Stromal cell of bone marrow (primary cell): ENCODE data around the gene TAF1C.
"Not testable (repeated sequence)": the region's sequence is repeated elsewhere in the genome, so short reads cannot be mapped to it uniquely, and the experiment has no call there.

Source experiments
- DNase-seq: peaks from one replicate; pipeline ENCODE4 v3.0.0-alpha.2; 2012; ENCODE audit warnings: low read depth

TAF1C gene, protein sequence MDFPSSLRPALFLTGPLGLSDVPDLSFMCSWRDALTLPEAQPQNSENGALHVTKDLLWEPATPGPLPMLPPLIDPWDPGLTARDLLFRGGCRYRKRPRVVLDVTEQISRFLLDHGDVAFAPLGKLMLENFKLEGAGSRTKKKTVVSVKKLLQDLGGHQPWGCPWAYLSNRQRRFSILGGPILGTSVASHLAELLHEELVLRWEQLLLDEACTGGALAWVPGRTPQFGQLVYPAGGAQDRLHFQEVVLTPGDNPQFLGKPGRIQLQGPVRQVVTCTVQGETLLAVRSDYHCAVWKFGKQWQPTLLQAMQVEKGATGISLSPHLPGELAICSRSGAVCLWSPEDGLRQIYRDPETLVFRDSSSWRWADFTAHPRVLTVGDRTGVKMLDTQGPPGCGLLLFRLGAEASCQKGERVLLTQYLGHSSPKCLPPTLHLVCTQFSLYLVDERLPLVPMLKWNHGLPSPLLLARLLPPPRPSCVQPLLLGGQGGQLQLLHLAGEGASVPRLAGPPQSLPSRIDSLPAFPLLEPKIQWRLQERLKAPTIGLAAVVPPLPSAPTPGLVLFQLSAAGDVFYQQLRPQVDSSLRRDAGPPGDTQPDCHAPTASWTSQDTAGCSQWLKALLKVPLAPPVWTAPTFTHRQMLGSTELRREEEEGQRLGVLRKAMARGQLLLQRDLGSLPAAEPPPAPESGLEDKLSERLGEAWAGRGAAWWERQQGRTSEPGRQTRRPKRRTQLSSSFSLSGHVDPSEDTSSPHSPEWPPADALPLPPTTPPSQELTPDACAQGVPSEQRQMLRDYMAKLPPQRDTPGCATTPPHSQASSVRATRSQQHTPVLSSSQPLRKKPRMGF

DNA sequence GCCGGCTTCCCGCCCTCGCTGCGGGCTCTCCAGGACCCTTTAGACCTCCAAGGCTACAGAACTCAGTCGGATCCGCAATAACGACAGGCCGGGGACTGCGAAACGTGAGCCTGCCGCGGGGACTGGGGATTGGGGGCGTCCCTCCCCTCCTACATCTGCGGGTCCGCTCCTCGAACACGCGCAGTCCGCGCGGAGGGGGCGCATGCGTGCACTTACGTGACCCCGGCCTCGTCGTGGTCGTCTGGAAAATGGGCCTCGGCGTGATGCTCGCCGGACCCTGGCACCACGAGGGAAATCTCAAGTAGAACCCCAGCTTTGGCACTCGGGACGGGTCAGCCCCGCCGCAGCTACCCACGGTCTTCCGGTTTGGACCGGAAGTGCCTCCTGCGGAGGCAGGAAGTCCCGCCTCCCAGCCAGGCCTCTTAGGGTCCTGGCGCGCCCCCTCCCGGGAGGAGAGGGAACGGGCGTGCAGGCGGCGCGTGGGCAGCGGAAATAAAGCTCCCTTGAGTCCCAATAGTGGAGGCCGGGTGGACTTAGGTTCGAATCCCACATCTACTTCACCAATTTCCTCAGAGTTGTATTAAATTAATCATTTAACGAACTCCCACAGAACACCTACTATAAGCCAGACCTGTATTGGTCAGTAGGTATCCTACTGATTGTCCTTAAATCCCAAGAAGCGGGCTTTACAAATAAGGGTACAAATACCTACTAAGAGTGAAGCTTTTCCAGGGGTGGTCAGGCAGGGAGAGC is at the start of gene TAF1C:
TSS of gene TAF1C (minus strand) at position 373 of the 753 bp plus-strand sequence. CDS start 2,069 bp downstream, outside the sequence.
- peak; percentile 88 for DNase-seq

DNA sequence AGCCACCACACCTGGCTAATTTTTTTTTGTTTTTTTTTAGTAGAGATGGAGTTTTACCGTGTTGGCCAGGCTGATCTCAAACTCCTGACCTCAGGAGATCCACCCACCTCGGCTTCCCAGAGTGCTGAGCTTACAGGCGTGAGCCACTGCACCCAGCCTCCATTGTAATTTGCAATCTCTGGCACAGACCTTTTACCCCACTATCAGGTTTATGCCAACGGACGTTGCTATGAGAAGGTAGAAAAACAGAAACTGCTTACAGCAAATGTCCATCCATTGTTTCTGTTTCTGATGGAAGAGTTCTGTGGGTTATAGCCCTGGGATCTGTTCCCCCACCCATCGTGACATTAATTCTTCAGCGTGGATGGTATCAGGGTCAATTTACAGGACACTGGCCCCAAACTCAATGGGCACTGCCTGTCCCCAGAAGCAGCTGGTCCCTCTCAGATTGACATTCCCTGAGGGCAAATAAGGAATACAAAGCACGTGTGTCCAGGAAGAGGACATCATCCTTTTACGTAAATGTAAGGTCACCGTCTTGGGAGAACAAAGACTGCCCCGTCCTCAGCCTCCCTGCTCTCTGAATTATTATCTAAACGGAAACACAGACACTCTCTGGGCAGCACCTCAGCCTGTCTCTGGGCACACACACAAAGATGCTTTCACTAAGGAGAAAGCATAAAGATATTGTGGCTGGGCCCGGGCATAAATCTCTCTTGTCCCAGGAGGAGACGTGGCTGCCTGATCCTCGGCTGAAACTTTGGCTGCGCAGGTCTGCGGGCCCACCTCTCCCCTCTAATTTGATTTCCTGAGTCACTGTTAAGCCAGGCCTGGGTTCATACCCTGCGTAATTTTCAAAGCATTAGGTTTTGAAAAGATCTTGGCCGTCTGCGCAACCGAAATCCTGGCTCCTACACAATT is 47.7 kb upstream of the TAF1C start:
- DNase-seq, result no peak

DNA sequence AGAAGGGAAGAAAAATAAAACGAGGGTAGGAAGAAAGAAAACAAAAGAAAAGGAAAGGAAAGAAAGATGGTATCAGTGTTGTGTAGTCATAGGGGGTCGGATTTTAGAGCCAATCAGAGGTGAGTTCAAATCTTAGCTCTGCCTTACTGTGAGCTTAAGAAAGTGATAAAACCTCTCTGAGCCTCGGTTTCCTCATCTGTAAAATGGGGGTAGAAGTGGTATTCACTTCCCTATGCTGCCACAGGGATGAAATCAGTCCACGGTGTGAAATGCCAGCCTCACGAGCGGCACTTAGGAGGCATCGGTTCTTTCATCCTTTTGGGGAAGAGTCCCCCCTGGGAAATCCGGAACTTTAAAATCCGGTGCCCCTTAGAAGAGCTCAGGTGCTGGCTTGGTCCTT is 46.9 kb upstream of the TAF1C start:
- DNase-seq, result no peak

DNA sequence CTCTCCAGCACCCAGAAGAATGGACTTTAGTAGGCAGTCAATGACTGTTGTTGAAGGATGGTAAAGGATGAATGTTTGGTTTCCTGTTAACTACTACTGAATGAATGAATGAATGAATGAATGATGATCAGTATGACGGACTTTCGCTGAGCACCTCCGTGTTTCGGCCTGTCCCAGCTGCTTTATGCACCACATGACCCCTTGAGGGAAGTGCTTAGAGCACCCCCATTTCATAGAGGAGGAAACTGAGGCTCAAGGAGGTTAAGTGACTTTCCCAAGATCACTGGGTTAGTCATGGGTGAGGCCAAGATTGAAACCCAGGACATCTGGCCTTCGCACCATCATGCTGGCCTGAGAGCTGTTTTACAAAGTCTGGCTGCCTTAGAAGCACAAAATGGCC is 46.1 kb upstream of the TAF1C start:
- no peak for DNase-seq

DNA sequence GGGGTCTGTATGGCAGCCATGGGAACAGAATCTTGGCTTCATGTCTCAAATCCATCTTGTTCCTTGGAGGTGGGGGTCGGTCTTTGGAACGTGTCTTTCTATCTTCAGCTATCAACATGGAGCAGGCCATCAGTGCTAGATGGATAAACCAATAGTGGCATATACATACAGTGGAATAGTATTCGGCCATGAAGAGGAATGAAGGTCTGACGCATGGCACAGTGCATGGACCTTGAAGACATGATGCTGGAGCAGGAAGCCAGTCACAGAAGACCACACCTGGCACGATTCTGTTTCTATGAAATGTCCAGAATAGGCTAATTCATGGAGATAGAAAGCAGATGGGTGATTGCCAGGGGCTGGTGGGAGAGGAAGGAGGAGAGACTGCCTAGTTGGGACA is 45.2 kb upstream of the TAF1C start:
- DNase-seq, result no peak

DNA sequence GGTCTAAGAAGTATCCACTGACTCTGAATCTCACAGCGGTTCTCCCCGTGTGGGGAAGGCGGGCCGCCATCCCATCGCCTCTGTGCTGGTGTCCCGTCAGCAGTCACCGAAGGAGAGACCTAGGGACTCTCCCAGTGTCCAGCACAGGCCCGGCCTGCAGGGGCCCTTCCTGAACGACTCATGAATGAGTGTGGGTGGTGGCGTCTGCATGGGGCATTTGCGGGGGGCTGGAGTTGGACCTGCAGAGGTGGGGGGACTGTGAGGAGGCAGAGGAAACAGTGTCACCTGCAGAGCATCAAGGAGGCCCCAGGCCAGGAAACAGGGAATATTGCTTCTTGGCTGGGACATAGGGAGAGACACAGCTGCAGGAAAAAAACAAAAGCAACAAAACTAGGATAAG is 42.6 kb upstream of the TAF1C start:
- no peak for DNase-seq

DNA sequence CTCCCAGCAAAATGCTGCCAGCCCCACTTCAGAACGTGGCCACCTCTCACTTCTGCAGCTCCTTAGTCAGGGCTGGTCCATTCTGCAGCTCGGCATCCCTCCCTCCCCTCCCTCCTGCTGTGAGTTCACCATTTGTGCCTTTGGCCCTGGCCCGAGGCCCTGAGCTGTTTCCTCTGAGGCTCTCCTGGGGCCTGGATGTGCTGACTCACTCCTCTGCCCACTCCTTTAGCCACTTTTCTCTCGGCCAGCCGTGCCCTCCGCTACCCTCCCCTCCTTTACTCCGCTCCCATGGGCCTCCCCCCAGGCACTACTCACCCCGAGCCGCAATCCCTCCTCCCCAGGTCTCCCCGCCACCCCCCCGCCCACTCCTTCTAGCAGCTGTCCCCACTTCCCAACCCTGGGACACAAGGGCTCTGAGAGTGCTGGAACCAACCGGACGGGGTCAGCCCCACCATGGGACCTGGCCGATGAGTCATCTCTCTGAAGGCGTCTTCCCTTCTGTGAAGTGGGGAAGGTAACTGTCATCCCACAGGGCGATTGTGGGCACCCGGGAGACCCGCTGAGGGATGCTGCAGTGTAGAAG is 41.5 kb upstream of the TAF1C start:
- DNase-seq, result peak; percentile 92

DNA sequence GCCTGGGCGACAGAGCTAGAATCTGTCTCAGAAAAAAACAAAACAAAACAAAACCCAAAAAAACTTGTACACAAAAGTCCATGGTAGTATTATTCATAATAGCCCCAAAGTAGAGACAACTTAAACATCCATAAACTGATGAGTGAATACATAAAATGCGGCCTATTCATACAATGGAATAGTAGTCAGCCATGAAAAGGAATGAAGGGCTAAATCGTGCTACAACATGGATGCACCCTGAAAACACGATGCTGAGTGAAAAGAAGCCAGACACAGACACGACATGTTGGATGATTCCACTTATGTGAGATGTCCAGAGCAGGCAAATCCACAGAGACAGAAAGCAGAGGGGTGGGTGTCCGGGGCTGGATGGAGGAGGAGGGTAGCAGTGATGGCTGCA is 40.7 kb upstream of the TAF1C start:
- DNase-seq, result no peak

DNA sequence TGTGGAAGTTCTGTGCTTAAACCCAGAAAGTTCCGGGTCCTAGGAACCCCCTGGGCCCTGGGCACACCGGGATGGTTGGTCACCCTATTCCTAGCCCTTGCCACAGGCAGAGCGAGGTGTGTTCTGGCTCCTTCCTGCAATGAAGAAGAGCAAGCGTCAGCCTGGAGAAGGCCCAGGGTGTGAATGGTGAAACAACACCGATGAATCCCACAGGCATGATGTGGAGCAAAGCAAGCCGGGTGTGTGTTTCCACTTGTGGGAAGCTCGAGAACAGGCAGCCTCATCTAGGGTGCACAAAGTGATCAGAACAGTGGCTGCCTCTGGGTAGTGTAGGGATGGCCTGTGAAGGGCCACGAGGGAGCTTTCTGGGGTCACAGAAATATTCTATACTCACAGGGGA is 39.2 kb upstream of the TAF1C start:
- no peak for DNase-seq

DNA sequence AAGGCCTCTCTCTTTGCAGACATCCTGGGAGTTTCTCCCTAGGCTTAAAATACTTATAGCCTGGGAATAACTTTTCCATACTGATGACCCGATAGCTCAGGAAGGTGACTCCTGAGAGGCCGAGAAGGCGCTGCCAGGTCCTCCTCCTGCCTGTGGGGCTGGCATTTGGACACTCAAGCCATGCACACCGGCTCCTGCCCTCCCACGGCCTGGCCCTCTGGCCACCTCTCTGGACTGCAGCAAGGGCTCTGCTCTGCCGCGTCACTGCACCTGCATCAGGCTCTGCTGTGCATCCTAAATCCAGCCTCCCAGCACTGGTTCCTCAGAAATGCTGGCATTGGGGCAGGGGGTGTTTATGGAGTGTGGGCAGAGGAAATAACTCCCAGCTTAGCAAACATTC is 38.7 kb upstream of the TAF1C start:
- DNase-seq, result no peak

DNA sequence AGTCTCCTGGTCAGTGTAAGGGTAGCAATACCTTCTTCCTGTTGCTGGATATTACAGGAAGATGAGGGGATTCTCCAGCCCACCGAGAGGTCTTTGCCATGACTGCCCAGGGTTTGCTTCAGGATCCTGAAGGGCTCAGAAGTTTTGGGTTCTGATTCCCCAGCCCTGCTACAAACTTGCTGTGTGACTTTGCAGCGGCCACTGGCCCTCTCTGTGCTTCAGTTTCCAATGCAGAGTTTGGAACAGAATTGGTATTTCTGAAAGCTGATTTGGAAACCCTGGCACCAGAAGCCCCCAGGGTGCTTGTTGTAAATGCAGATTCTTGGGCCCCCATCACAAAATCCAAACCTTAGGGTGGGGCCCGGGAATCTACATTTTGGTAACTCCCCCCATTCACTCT is 38.3 kb upstream of the TAF1C start:
- no peak for DNase-seq

DNA sequence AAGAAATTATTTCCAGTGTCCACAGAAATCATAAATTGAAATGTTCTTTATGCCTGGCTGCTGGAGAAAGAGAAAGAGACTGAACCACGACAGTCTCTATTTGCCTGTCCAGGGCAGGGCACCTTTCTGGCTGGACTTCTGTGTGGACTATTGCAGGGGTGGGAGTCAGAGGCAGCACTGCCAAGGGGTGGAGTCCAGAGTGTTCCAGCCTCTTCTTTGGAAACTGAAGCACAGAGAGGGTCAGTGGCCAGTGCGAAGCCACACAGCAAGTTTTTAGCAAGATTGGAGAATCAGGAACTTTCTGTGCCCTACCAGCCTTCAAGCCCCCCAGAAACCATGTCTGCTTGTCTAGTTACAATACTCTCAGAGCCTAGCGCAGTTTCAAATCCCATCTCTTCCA is 37.7 kb upstream of the TAF1C start:
- no peak for DNase-seq

DNA sequence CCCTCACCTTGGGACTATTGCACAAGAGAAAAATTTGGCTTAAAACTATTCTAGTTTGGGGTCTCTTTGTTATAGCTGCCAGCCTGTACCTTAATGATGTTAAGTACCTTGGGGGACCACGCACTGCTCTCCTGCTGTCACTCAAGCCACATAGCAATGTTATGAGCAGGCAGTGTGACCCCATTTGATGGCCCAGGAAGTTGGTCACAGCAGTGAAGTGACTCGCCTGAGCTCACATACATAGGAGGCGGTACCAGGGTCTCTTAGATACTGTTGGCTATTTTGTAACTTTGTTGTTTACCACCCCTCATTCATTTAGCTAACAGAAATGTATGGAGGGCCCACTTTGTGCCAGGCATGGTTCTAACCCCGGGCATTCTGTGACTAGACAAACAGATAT is 36.6 kb upstream of the TAF1C start:
- no peak for DNase-seq

DNA sequence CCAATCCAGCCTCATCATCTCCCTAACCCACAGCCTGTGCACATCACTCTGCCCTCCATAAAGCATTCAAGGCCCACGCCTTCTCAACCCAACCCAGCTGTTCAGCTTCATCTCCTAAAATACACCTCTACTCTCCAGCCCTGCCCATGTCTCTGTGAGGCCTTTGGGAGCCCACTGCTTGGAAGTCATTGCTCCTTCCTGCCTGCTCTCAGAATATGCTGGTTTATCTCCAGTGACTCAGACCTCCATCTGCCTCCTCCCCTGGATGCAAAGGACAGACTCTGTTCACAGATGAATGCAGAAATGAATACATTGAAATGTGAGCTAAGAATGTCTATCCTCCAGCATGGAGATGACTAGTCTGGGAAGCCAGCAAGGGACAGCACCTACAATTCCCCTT is 34.0 kb upstream of the TAF1C start:
- no peak for DNase-seq

DNA sequence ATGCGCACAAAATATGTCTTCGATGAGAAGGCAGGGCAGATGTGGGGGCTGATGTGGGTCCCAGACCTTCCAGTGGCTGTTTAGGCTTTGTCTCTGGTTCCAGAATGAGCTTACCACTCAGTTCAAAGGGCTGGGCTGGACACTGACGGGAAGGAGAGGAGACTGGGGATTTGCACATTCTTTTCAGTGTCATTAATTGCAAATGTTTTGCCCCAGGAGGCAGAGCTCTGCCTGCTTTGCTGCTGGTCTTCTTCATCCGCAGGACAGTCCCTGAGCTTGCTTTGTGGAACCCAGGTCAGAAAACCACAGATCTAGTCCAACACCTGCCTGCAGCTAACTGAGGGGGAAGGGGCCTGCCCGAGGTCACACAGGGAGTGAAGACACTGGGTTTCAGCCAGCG is 32.1 kb upstream of the TAF1C start:
- DNase-seq, result no peak

DNA sequence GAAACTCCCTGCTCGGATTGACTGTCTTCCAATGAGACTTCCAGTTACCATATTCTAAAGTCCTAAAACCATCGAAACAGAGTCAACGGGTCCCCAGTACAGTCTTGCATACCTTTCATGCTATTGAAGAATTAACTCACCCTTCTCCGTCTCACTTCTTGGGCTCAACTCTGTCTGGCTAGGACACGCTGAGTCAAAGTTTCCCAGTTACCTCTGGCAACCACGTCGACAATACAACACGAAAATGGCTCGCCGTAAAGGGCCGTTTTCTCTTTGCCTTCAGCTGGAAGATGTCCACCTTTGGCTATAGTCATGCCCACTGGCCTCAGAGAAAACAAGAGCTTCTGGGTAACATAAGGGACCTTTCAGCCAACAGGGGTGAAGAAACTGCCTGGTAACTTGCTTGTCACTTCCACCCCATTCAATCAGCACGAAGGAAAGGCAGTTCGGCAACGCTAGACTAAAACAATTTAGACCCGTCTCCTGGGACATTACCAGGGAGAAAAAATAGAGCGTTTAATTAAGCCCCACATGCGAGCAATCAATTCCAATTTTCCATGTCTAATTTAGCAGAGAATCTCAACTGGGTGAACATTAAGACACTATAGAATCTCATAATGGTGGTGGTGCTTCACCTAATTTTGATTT is 31.4 kb upstream of the TAF1C start:
- DNase-seq, result no peak

DNA sequence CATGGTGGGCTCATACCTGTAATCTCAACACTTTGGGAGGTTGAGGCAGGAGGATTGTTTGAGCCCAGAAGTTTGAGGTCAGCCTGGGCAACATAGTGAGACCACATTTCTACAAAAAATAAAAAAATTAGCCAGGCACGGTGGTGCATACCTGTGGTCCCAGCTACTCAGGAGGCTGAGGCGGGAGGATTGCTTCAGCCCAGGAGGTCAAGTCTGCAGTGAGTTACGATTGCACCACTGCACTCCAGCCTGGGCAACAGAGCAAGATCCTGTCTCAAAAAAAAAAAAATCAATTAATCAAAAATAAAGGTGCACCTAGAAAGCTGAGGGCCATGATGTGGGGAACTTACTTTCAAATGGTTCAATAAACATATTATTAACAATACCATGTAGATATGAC is 29.3 kb upstream of the TAF1C start:
- not testable (repeated sequence) for DNase-seq

DNA sequence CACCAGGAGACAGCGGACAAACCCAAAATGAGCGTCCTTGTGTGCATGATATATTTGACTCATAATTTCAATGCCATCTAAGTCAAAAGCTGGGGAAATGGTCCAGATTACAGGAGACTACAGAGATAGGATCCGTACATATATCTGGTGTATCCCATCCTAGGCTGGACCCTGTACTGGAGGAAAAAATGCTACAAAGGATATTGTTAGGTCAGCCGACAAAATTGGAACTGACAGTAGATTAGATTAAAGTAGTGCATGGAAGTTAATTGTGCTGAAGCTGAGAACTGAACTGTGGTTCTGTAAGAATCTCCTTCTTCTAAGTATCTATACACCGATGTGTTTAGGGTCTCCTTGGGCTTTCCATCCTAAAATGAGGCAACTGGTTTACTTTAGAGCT is 28.7 kb upstream of the TAF1C start:
- no peak for DNase-seq

DNA sequence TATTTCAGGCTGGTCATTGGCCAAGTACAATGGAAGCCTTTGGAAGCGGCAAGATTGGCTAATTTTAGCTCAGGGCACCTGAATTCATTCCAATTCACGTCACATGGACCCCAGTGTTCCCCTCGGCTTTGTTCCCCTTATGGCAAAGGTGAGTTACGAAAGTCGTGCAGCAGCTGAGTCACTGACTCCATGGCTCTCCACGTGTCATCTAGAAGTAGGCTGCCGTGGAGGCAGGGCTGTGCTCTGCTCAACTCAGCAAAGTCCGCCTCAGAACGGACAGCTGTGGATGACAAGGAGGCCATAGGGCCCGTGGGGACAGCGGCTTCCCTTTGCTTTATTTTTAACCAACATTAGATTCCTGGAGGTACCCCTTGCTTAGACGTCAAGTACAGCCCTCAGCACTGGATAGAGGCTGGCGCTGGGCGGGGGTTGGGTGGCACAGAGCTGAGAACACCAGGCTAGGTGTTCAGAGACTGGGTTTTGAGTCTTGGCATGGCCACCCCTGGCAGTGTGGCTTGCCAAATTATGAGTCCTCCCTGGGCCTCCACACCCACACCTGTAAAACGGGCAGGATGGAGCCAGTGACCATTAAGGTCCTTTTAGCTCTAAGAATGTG is 27.7 kb upstream of the TAF1C start:
- no peak for DNase-seq

DNA sequence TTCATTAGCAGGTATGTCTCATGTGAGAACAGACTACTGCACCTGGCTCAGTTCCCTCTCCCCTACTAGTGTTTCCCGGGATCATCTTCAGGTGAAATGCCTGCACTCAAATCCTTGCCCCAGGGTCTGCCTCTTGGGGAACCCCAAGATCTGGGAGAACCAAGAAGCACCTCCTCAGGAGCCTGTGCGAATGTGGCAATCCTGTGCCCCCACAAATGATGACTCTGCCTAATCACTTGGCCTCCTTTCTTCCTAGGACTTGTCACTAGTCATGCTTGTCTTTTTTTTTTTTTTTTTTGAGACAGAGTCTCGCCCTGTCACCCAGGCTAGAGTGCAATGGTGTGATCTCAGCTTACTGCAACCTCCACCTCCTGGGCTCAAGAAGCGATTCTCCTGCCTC is 25.8 kb upstream of the TAF1C start:
- DNase-seq, result no peak
